BE2C (cell line): ENCODE data around the gene COL1A1.

Source experiments
- DNase-seq: peaks from one replicate; pipeline ENCODE4 v3.0.0-alpha.2; 2020
- H3K27me3 ChIP-seq: fragments of 250-450 bp; sonication (Bioruptor Pico); 2 replicates; pipeline ENCODE4 v1.5.1; 2020; ENCODE audit warnings: mild to moderate bottlenecking
- H3K36me3 ChIP-seq: fragments of 250-450 bp; sonication (Bioruptor Pico); 2 replicates; pipeline ENCODE4 v1.5.1; 2020; ENCODE audit warnings: mild to moderate bottlenecking
- H3K4me1 ChIP-seq: fragments of 250-450 bp; sonication (Bioruptor Pico); 2 replicates; pipeline ENCODE4 v1.5.1; 2020
- H3K4me3 ChIP-seq: 2 replicates; pipeline ENCODE4 v1.5.1; 2011; ENCODE audit warnings: low read depth, low read length
- H3K9me3 ChIP-seq: fragments of 250-450 bp; sonication (Bioruptor Pico); 2 replicates; pipeline ENCODE4 v1.5.1; 2020
- TF ChIP-seq, protein P1 (sequence below): IDR thresholded peaks from 2 replicates; pipeline ENCODE4 v1.5.1; 2012; ENCODE audit warnings: mild to moderate bottlenecking, low read depth, low read length

COL1A1 gene

DNA sequence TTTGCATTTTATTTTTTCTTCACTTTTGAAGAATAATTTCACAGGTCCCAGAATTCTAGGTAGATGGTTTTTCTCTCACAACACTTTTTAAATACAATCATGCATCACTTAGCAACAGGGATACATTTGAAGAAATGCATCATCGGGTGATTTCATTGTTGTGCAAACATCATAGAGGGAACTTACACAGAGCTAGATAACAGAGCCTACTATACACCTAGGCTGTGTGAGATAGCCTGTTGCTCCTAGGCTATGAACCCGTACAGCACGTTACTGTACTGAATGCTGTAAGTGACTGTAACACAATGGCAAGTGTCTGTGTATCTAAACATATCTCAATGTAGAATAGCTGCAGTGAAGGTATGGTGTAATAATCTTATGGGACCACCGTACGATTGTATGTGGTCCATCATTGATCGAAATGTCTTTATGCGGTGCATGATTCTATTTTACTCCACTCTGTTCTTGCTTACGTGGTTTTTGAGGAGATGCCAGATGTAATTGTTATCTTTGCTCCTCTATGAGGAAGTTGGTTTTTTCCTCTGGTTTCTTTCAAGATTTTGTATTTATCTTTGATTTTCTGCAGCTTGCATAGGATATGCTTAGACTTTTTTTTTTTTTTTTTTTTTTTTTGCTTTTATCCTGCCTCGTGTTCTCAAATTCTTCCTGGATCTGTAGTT, 37.3 kb upstream of the COL1A1 start:
- Histone ChIP-seq H3K9me3 (no peaks in the 10 kb centered on the region), H3K36me3 (no peaks in the 10 kb centered on the region), H3K4me3 (no peak overlapping the region), H3K27me3 (peaks cover 6% of the 10 kb centered on the region; the same call in 1 of the 2 replicates), H3K4me1 (no peaks in the 10 kb centered on the region)
- no peak for DNase-seq
- TF ChIP-seq, protein P1, sequence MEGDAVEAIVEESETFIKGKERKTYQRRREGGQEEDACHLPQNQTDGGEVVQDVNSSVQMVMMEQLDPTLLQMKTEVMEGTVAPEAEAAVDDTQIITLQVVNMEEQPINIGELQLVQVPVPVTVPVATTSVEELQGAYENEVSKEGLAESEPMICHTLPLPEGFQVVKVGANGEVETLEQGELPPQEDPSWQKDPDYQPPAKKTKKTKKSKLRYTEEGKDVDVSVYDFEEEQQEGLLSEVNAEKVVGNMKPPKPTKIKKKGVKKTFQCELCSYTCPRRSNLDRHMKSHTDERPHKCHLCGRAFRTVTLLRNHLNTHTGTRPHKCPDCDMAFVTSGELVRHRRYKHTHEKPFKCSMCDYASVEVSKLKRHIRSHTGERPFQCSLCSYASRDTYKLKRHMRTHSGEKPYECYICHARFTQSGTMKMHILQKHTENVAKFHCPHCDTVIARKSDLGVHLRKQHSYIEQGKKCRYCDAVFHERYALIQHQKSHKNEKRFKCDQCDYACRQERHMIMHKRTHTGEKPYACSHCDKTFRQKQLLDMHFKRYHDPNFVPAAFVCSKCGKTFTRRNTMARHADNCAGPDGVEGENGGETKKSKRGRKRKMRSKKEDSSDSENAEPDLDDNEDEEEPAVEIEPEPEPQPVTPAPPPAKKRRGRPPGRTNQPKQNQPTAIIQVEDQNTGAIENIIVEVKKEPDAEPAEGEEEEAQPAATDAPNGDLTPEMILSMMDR, result no peak

DNA sequence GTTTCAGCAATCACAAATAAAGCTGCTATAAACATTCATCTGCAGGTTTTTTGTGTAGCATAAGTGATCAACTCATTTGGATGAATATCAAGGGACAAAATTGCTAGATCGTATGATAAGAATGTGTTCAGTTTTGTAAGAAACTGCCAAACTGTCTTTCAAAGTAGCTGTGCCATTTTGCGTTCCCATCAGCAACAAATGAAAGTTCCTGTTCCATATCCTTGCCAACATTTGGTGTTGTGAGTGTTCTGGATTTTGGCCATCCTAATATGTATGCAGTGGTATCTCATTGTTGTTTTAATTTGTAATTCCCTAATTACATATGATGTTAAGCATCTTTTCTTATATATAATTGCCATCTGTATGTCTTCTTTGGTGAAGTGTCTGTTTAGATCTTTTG, 36.5 kb upstream of the COL1A1 start:
- Histone ChIP-seq H3K36me3 (no peaks in the 10 kb centered on the region), H3K9me3 (no peaks in the 10 kb centered on the region), H3K27me3 (peaks cover 6% of the 10 kb centered on the region; the same call in 1 of the 2 replicates), H3K4me3 (no peak overlapping the region), H3K4me1 (no peaks in the 10 kb centered on the region)
- TF ChIP-seq, protein P1, result no peak
- DNase-seq, result no peak

DNA sequence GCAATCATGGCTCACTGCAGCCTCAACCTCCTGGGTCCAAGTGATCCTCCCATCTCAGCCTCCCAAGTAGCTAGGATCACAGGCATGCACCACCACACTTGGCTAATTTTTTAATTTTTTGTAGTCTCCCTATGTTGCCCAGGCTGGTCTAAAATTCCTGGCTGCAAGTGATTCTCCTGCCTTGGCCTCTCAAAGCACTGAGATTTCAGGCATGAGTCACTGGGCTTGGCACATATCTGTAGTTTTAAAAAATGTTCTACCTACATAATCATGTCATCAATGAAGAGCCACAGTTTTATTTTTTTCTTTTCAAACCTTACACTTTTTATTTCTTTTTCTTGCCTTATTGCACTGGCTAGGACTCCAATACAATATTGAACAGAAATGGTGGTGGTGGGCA, 33.1 kb upstream of the COL1A1 start:
- DNase-seq, result no peak
- no peaks in the 10 kb centered on the region for H3K4me1 ChIP-seq
- H3K36me3 ChIP-seq, result no peaks in the 10 kb centered on the region
- peaks cover 13% of the 10 kb centered on the region for H3K27me3 ChIP-seq
- TF ChIP-seq, protein P1, result no peak
- H3K4me3 ChIP-seq, result no peak overlapping the region
- H3K9me3 ChIP-seq, result no peaks in the 10 kb centered on the region

DNA sequence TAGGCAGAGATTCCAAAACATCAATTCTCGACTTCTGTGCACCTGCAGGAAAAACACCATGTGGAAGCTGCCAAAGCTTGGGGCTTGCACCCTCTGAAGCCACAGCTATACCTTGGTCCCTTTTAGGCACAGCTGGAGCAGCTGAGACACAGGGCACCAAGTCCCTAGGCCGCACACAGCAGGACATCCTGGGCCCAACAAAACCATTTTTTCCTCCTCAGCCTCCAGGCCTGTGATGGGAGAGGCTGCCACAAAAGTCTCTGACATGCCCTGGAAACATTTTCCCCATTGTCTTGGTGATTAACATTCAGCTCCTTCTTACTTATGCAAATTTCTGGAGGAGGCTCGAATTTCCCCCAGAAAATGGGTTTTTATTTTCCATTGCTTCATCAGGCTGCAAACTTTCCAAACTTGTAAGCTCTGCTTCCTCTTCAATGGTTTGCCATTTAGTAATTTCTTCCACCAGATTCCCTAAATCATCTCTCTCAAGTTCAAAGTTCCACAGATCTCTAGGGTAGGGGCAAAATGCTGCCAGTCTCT, 24.3 kb upstream of the COL1A1 start:
- Histone ChIP-seq H3K4me3 (no peak overlapping the region), H3K9me3 (no peaks in the 10 kb centered on the region), H3K36me3 (no peaks in the 10 kb centered on the region), H3K27me3 (no peaks in the 10 kb centered on the region), H3K4me1 (no peaks in the 10 kb centered on the region)
- no peak for DNase-seq
- TF ChIP-seq, protein P1, result no peak

DNA sequence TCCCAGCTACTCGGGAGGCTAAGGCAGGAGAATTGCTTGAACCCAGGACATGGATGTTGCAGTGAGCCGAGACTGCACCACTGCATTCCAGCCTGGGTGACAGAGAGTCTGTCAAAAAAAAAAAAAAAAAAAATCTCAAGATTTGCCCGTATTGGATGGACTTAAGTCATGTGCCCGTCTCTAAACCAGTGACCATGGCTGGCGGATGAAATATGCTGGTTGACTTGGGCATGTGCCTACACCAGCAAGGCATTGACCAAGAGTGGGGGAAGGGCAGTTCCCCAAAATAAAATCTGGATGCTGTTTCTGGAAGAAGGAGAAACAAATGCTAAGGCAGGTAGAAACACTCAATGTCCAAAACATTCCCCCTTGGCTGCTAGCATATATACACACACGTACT, 21.5 kb upstream of the COL1A1 start:
- no peaks in the 10 kb centered on the region for H3K9me3 ChIP-seq
- H3K36me3 ChIP-seq, result no peaks in the 10 kb centered on the region
- H3K4me3 ChIP-seq, result no peak overlapping the region
- no peaks in the 10 kb centered on the region for H3K27me3 ChIP-seq
- H3K4me1 ChIP-seq, result no peaks in the 10 kb centered on the region
- no peak for DNase-seq
- TF ChIP-seq, protein P1, result no peak

DNA sequence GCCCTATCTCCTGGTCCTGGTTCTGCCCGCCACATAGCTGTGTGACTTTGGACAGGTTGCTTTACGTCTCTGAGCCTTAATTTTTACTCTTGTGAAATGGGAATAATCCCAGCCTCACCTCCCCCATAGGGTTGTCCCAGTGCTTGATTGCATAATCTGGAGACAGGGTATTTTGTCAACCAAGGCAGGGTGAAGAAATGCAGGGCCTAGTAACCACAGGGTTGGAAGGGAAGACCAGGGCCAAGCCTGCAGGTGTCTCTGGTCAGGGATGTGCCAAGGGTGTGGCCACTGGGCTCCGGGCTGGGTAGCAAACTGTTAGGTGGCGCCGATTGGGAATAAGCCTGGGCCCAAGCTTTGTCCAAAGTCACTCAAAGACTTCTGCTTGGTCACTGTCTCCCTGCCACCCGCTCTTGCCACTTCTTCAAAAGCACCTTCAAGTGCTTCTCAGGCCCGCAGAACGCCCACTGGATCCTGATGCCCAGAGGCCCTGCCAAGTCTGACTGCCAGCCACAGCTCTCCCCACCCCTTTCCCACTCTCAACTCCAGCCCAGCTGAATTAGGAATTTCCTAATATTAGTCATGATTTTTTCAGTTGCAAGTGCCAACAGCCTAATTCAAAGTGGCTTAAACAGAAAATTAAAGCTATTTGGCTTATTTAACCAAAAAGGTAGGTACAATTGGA, 20.6 kb upstream of the COL1A1 start:
- TF ChIP-seq, protein P1, result no peak
- Histone ChIP-seq H3K27me3 (no peaks in the 10 kb centered on the region), H3K4me1 (no peaks in the 10 kb centered on the region), H3K9me3 (no peaks in the 10 kb centered on the region), H3K36me3 (no peaks in the 10 kb centered on the region), H3K4me3 (no peak overlapping the region)
- DNase-seq, result no peak
